HepG2 (cell line): ENCODE measurements around the gene PRR30. TPM values are rescaled to one million over a fixed set of nuclear protein-coding genes. Genes with fewer than 3 reads are reported as not detected.

ENCODE experiments used
- ARNT ChIP-seq: fragments of 450-650 bp; IDR thresholded peaks from 2 replicates; pipeline ENCODE4 v1.6.1; 2017
- CBX5 ChIP-seq: sonication (generic); formaldehyde crosslinking; IDR thresholded peaks from 2 replicates; pipeline ENCODE4 v1.4.0; 2020; ENCODE audit warnings: missing genetic modification reagents, borderline replicate concordance
- HMG20A ChIP-seq: IDR thresholded peaks from 2 replicates; pipeline ENCODE4 v1.6.1; 2016; ENCODE audit warnings: borderline replicate concordance
- KLF11 ChIP-seq: IDR thresholded peaks from 2 replicates; pipeline ENCODE4 v1.6.1; 2016; ENCODE audit warnings: missing compliant biosample characterization
- ZBTB21 ChIP-seq: sonication (generic); formaldehyde crosslinking; IDR thresholded peaks from 2 replicates; pipeline ENCODE4 v1.4.0; 2020; ENCODE audit warnings: missing genetic modification reagents
- polyA plus RNA-seq, 8 experiments: library from polyadenylated mRNA; depleted of rRNA in 3 of 8; stranded (reverse) in 7 of 8; unstranded in 1 of 8; fragments of >200 nt; fragmentation: Illumina TruSeq in 4 of 8; extraction: Trizol in 4 of 8; gene quantifications; 2 replicates each; pipeline versions ENCODE4 v1.2.1 to v1.2.3, GENCODE V29; 2011 to 2016; ENCODE audit warnings: low read depth in 4 of 8, missing spikeins in 1 of 8, mixed read lengths in 1 of 8; ENCODE audit not compliant: insufficient read depth in 1 of 8
- total RNA-seq, 5 experiments: library from RNA; depleted of rRNA; stranded (reverse); fragments of >200 nt; fragmentation: Illumina TruSeq; extraction: Trizol; gene quantifications; 2 replicates each; pipeline ENCODE4 v1.2.3, GENCODE V29; 2016; ENCODE audit warnings: low read depth in 1 of 5
- TF ChIP-seq, protein P1 (sequence below): sonication (generic); formaldehyde crosslinking; IDR thresholded peaks from one replicate; pipeline ENCODE4 v1.5.1; 2020; ENCODE audit warnings: mild to moderate bottlenecking, missing genetic modification reagents; ENCODE audit errors: not compliant biosample characterization
- TF ChIP-seq, protein P2 (sequence below): sonication (generic); formaldehyde crosslinking; IDR thresholded peaks from 2 replicates; pipeline ENCODE4 v1.4.0; 2020; ENCODE audit warnings: mild to moderate bottlenecking, missing genetic modification reagents
- TF ChIP-seq, protein P3 (sequence below): sonication (generic); formaldehyde crosslinking; IDR thresholded peaks from 2 replicates; pipeline ENCODE4 v1.8.0; 2022; ENCODE audit warnings: missing genetic modification reagents, mild to moderate bottlenecking, inconsistent platforms, borderline replicate concordance
- TF ChIP-seq, protein P4 (sequence below): sonication (generic); formaldehyde crosslinking; IDR thresholded peaks from 2 replicates; pipeline ENCODE4 v1.4.0; 2020; ENCODE audit warnings: missing genetic modification reagents, borderline replicate concordance
- TF ChIP-seq, protein P5 (sequence below): sonication (generic); formaldehyde crosslinking; IDR thresholded peaks from 2 replicates; pipeline ENCODE4 v1.4.0; 2020; ENCODE audit warnings: missing genetic modification reagents; ENCODE audit errors: not compliant biosample characterization

Gene PRR30
- total and polyA plus RNA-seq, 2 of the 13 experiments (the other 11 are each of a cell fraction or from before 2014, with no cell fraction given), result not detected

DNA sequence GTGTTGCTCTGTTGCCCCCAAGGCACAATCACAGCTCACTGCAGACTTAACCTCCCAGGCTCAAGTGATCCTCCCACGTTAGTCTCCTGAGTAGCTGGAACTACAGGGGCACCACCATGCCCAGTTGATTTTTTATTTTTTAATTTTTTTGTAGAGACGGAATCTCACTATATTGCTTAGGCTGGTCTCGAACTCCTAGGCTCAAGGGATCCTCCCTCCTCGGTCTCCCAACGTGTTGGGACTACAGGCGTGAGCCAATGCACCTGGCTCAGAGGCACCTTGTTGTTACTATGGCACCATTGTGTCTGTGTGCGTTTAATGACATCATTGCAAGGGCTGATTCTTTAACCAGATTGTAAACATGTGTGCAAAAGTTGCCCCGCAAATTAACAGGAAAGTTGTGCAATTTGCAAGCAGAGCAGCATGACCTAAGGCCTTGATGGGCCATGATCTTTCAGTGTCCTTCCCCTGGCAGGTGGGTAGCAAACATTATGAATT lies 32.2 kb upstream of the PRR30 start (continued):
- TF ChIP-seq, protein P1, sequence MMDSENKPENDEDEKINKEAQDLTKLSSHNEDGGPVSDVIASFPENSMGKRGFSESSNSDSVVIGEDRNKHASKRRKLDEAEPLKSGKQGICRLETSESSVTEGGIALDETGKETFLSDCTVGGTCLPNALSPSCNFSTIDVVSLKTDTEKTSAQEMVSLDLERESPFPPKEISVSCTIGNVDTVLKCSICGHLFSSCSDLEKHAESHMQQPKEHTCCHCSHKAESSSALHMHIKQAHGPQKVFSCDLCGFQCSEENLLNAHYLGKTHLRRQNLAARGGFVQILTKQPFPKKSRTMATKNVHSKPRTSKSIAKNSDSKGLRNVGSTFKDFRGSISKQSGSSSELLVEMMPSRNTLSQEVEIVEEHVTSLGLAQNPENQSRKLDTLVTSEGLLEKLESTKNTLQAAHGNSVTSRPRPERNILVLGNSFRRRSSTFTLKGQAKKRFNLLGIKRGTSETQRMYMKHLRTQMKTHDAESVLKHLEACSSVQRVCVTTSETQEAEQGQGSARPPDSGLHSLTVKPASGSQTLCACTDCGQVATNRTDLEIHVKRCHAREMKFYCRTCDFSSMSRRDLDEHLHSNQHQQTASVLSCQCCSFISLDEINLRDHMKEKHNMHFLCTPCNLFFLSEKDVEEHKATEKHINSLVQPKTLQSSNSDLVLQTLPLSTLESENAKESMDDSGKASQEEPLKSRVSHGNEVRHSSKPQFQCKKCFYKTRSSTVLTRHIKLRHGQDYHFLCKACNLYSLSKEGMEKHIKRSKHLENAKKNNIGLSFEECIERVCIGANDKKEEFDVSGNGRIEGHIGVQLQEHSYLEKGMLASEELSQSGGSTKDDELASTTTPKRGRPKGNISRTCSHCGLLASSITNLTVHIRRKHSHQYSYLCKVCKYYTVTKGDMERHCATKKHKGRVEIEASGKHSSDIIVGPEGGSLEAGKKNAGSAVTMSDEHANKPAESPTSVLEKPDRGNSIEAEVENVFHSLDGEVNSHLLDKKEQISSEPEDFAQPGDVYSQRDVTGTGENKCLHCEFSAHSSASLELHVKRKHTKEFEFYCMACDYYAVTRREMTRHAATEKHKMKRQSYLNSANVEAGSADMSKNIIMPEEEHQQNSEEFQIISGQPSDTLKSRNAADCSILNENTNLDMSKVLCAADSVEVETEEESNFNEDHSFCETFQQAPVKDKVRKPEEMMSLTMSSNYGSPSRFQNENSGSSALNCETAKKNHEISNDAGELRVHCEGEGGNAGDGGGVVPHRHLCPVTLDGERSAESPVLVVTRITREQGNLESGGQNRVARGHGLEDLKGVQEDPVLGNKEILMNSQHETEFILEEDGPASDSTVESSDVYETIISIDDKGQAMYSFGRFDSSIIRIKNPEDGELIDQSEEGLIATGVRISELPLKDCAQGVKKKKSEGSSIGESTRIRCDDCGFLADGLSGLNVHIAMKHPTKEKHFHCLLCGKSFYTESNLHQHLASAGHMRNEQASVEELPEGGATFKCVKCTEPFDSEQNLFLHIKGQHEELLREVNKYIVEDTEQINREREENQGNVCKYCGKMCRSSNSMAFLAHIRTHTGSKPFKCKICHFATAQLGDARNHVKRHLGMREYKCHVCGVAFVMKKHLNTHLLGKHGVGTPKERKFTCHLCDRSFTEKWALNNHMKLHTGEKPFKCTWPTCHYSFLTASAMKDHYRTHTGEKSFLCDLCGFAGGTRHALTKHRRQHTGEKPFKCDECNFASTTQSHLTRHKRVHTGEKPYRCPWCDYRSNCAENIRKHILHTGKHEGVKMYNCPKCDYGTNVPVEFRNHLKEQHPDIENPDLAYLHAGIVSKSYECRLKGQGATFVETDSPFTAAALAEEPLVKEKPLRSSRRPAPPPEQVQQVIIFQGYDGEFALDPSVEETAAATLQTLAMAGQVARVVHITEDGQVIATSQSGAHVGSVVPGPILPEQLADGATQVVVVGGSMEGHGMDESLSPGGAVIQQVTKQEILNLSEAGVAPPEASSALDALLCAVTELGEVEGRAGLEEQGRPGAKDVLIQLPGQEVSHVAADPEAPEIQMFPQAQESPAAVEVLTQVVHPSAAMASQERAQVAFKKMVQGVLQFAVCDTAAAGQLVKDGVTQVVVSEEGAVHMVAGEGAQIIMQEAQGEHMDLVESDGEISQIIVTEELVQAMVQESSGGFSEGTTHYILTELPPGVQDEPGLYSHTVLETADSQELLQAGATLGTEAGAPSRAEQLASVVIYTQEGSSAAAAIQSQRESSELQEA (CRISPR knock-in tag), result no peak
- TF ChIP-seq CBX5 (CRISPR knock-in tag) (peak; percentile 95; the same call in 1 of the 2 replicates), KLF11 (CRISPR knock-in tag) (peak; percentile 92; the same call in 1 of the 2 replicates), HMG20A (CRISPR knock-in tag) (peak; percentile 97), ARNT (no peak), ZBTB21 (CRISPR knock-in tag) (peak; percentile 92)
- TF ChIP-seq, protein P2, sequence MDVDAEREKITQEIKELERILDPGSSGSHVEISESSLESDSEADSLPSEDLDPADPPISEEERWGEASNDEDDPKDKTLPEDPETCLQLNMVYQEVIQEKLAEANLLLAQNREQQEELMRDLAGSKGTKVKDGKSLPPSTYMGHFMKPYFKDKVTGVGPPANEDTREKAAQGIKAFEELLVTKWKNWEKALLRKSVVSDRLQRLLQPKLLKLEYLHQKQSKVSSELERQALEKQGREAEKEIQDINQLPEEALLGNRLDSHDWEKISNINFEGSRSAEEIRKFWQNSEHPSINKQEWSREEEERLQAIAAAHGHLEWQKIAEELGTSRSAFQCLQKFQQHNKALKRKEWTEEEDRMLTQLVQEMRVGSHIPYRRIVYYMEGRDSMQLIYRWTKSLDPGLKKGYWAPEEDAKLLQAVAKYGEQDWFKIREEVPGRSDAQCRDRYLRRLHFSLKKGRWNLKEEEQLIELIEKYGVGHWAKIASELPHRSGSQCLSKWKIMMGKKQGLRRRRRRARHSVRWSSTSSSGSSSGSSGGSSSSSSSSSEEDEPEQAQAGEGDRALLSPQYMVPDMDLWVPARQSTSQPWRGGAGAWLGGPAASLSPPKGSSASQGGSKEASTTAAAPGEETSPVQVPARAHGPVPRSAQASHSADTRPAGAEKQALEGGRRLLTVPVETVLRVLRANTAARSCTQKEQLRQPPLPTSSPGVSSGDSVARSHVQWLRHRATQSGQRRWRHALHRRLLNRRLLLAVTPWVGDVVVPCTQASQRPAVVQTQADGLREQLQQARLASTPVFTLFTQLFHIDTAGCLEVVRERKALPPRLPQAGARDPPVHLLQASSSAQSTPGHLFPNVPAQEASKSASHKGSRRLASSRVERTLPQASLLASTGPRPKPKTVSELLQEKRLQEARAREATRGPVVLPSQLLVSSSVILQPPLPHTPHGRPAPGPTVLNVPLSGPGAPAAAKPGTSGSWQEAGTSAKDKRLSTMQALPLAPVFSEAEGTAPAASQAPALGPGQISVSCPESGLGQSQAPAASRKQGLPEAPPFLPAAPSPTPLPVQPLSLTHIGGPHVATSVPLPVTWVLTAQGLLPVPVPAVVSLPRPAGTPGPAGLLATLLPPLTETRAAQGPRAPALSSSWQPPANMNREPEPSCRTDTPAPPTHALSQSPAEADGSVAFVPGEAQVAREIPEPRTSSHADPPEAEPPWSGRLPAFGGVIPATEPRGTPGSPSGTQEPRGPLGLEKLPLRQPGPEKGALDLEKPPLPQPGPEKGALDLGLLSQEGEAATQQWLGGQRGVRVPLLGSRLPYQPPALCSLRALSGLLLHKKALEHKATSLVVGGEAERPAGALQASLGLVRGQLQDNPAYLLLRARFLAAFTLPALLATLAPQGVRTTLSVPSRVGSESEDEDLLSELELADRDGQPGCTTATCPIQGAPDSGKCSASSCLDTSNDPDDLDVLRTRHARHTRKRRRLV, result no peak
- TF ChIP-seq, protein P3, sequence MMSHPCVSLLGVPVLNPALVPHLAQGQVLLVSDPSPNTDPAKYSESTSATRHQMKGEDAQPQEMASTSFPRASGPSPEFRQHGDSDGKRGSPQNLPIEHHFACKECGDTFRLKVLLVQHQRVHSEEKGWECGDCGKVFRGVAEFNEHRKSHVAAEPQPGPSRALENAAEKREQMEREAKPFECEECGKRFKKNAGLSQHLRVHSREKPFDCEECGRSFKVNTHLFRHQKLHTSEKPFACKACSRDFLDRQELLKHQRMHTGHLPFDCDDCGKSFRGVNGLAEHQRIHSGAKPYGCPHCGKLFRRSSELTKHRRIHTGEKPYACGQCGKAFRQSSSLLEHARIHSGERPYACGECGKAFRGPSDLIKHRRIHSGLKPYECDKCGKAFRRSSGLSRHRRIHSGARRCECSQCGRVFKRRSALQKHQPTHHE, result no peak
- TF ChIP-seq, protein P4, sequence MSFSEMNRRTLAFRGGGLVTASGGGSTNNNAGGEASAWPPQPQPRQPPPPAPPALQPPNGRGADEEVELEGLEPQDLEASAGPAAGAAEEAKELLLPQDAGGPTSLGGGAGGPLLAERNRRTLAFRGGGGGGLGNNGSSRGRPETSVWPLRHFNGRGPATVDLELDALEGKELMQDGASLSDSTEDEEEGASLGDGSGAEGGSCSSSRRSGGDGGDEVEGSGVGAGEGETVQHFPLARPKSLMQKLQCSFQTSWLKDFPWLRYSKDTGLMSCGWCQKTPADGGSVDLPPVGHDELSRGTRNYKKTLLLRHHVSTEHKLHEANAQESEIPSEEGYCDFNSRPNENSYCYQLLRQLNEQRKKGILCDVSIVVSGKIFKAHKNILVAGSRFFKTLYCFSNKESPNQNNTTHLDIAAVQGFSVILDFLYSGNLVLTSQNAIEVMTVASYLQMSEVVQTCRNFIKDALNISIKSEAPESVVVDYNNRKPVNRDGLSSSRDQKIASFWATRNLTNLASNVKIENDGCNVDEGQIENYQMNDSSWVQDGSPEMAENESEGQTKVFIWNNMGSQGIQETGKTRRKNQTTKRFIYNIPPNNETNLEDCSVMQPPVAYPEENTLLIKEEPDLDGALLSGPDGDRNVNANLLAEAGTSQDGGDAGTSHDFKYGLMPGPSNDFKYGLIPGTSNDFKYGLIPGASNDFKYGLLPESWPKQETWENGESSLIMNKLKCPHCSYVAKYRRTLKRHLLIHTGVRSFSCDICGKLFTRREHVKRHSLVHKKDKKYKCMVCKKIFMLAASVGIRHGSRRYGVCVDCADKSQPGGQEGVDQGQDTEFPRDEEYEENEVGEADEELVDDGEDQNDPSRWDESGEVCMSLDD (CRISPR knock-in tag), result no peak
- TF ChIP-seq, protein P5, sequence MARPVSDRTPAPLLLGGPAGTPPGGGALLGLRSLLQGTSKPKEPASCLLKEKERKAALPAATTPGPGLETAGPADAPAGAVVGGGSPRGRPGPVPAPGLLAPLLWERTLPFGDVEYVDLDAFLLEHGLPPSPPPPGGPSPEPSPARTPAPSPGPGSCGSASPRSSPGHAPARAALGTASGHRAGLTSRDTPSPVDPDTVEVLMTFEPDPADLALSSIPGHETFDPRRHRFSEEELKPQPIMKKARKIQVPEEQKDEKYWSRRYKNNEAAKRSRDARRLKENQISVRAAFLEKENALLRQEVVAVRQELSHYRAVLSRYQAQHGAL (CRISPR knock-in tag), result no peak
